Stimulated activated CD4-positive, alpha-beta T cell treated with anti-CD3 and anti-CD28 coated beads, Interleukin-1b, Interleukin-23, amount 100 ng/mL, for 48 hours (primary cell): Measurements from ENCODE around the gene ATP5F1D.

Experiments used
- DNase-seq: peaks from one replicate; pipeline ENCODE4 v3.0.0-alpha.2; 2020

ATP5F1D gene

DNA sequence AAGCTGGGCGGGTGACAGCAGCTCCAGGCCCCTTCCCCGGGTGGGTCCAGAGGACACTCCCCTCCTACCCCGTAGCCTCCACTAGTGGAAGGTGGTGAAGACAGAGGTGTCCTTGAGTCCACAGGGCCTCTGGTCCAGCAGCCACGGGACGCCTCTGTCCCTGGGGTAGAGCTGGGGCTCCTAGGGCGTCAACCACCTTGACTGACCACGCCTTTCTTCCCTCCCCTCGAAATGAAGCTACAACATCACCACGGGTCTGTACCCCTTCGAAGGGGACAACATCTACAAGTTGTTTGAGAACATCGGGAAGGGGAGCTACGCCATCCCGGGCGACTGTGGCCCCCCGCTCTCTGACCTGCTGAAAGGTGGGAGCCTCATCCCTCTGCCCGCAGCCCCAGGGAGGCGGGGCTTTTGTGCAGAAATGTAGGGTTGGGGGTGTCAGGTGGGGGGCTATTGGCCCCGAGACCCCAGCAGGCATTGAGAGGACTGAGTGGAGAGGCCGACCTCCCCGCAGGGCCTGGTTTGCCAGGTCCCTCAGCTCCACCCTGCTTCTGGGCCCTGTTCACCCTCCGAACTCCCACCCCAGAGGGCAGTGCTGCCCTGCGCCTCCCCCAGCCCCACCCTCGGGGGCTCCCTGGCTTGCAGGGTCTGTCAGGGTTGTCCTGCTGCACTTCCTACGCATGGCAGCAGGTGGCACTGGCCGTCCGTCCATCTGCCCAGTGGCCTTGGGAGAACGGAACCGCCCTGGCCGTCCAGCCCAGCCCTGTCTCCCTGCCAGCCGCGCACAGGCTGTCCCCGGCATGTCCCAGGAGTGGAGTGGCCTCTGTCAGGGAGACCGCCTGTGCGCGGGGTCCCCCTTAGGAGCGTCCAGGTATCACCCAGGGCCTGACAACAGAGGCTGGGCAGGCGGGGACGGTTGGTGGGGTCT is 20.3 kb upstream of the ATP5F1D start:
- no peak for DNase-seq

DNA sequence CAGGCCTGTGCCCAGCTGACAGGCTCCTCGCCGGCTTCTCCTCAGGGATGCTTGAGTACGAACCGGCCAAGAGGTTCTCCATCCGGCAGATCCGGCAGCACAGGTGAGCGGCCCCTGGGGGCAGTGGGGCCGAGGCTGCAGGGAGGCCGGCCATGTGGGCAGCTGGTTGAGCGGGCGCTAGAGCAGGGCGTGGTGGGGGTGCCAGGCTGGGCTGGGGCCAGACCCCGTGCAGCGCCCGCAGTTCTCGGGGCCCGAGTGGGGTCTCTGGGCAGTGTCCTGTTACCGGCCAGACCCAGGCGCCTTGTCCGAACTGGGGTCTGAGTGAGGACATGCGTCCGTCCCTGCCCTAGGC is 19.7 kb upstream of the ATP5F1D start:
- no peak for DNase-seq

DNA sequence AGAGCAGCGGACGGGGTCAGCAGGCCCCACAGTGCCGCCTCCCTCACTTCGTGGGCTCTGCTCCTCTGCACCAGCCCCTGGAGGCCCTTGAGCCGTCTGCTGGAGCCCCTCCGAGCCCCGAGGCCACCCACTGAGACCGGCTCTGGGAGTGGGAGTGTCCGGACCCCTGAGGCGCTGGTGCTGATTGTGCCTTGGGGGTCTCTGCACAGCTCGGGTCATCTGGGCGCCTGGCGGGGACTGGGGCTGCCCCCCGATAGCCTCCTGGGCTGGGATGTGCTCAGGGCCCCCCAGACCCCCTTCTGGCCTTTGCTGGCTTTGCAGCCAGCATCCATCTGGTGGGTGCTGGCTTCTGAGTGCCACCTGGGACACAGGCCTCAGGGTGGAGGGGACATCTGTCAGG is 19.2 kb upstream of the ATP5F1D start:
- DNase-seq: no peak

DNA sequence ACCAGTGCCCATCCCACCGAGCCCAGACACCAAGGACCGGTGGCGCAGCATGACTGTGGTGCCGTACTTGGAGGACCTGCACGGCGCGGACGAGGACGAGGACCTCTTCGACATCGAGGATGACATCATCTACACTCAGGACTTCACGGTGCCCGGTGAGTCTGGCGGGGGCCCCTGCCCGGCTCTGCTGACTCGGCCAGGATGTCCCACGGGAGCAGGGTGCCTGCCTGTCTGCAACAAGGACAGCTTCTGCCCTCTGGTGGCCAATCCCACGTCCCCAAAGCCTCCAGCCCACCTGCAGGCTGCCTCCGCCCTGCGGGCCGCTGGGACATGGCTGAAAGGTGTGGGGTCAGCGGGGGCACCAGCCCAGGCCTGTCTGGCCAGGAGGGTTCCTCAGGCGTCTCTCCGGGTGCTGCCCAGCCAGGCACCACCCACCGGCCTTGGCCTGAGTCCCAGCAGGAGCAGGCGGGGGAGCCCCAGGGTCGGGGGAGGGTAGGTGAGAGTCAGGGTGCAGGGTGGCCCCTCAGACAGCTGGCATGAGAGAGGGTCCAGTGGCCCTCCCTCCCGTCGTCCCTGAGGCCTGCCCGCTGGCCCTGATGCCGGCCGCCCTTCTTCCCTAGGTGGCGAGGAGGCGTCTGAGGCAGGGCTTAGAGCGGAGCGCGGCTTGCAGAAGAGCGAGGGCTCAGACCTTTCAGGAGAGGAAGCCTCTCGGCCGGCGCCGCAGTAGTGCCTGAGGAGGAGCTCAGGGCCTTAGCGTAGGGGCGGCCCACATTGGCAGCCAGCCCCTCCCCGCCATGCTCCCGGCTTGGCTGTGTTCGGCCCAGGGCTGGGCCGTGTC is 18.3 kb upstream of the ATP5F1D start:
- peak; percentile 29 for DNase-seq

DNA sequence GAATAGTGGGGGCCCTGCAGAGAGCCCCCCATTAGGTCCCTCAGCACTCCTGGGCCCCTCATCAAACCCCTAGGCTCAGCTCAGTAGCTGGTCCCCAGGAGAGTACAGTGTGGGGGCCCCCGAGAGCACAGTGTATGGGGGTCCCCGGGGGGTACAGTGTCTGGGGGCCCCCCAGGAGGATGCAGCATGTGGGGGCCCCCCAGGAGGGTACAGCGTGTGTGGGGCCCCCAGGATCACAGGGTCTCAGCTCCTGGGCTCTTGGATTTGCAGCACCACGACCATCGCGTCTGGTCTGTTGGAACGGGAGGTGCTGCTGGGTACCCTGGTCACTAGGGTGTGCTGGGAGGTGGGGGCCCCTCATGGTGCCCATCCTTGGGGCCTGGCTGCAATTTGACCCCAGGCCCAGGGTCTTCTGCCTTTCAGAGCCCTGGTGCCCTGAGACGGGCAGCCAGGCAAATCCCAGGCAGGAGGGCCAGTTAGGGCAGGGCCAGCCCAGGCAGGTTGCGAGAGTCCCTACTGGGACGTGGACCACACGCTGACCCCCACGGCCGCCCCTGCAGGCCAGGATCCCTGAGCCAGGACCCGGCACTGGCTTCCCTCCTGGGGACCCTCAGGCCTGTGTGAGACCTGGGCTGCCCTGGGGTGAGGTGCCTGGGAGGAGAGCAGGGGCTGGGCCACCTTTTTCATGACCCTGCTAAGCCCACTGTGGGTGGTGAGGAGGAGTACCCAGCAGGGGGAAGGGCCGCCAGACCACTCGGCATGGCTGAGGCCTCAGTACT is 17.3 kb upstream of the ATP5F1D start:
- DNase-seq: no peak

DNA sequence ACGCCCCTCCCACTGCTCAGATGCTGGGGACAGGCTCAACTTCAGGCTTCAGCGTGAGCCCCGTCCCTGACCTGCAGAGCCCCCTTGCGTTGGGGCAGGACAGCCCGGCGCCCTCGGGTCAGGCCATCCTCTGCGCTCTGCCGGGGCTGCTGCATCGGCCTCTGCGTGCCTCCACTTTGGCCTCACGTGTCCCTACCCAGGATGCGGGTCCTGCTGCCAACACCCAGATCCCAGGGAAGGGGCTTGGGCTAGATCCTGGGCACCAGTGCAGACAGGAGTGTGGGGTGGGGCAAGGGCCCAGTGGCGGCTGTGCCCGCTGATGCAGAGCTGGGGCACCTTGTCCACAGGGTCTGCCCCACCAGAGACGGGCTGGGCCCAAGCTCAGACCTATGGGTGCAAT is 16.7 kb upstream of the ATP5F1D start:
- no peak for DNase-seq

DNA sequence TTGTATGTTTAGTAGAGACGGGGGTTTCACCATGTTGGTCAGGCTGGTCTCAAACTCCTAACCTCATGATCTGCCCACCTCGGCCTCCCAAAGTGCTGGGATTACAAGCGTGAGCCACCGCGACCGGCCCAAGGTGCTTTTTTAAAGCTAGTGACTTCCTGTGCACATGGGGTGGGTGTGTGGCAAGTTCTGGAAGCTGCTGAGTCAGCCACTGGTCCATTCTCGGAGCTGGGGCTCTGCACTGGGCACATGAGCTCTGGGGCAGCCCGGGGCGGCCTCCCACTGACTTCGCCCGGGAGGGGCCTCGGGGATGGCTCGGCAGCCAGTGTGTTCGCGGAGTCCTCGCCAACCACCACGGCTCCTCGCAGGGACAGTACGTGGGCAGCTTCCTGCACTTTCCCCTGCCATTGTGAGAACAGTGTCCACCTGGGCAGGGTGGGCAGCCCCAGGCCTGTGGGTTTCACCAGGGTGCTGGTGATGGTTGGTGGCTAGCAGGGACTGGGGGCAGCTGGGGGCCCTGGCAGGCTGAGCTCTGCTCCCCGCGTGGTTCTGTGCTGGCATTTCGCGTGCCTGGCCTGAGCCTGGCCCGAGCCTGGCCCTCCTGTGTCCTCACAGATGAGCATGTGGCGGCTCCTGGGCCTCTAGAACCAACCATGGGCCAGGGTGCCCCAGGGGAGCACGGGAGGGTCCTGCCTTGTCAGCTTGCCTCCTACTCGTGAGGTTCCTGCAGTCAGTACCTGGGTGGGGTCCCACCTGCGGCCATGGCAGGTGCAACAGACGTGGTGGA is 15.9 kb upstream of the ATP5F1D start:
- DNase-seq: no peak

DNA sequence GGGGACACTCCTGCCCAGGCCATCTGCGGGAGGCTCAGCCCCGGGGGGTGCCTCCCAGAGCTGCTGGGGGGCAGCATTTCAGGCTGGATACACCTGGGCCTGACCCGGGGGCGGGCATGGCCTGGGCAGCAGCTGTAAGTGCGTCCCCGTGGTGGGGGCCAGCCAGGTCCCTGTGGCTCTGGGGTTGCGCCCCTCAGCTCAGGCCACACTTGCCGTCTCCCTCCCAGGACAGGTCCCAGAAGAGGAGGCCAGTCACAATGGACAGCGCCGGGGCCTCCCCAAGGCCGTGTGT is 15.4 kb upstream of the ATP5F1D start:
- no peak for DNase-seq

DNA sequence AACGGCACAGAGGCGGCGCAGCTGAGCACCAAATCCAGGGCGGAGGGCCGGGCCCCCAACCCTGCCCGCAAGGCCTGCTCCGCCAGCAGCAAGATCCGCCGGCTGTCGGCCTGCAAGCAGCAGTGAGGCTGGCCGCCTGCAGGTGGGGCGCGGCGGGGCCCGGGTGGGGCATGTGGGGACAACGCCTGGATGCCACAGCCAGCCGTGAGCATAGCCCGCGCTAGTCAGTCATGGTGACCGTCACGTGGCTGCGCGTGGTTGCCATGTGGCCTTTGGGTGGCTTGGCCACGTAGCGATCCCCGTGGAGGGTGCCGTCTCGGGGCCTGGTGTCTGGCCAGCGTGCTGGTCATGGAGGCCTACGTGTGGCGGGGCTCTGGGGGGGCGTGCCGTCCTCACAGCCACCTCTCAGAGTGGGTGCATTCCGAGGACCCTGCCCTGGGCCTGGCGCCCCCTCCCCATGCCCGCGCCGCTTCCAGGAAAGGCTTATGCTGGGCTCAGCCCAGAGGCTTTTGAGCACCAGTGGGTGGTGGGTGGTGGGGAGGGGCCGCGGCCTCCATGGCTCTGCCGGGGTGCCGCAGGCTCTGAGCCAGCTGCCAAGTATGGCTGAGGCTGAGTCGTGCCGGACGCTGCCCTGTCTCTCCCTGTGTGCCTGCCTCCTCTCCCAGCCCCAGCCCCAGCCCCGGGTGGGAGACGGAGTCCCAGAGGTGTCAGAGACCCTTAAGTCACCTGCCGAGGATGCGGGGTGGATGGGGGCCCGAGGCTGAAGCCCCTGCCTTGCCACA is 14.8 kb upstream of the ATP5F1D start:
- no peak for DNase-seq

DNA sequence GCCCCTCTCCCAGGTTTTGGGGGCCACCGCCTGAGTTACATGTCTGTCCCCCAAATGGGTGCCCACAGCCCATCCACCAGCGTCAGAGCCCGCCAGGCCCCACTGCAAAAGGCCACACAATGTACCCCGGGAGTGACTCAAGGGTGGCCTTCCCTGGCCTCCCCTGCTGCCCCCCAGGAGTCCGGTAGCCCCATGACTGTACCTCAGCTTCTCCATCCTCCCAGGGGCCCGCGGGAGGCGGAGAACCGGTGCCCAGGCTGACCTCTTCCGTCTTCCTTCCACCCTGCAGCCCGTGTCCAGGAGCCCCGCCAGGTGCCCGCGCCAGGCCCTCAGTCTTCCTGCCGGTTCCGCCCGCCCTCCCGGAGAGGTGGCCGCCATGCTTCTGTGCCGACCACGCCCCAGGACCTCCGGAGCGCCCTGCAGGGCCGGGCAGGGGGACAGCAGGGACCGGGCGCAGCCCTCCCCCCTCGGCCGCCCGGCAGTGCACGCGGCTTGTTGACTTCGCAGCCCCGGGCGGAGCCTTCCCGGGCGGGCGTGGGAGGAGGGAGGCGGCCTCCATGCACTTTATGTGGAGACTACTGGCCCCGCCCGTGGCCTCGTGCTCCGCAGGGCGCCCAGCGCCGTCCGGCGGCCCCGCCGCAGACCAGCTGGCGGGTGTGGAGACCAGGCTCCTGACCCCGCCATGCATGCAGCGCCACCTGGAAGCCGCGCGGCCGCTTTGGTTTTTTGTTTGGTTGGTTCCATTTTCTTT is 14.1 kb upstream of the ATP5F1D start:
- no peak for DNase-seq

DNA sequence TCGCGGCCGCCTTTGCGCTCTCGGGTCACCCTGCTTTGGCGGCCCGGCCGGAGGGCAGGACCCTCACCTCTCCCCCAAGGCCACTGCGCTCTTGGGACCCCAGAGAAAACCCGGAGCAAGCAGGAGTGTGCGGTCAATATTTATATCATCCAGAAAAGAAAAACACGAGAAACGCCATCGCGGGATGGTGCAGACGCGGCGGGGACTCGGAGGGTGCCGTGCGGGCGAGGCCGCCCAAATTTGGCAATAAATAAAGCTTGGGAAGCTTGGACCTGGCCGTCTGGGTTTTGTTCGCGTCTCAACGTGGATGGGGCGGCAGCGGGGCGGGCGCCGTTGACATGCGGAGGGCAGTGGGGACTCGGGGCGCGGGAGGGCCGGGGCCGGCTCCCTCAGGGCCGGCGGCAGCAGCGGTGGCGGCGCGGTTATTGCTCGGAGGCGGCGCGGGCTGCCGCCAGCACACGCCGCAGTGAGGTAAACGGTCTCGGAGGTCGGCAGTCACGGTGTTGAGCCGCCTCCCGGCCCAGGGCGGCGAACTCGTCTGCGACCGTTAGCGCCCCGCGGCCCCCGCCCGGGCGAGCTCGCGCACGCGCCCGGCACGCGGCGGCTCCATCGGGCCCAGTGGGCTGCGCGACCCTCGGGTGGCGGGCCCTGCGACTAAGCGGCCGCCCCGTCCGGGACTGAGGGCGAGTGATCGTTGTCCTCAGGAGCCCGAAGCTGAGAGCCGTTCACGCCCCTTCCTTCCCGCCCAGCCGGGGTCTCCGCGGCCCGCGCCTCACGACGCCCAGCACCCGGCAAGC is 13.2 kb upstream of the ATP5F1D start:
- DNase-seq: no peak

DNA sequence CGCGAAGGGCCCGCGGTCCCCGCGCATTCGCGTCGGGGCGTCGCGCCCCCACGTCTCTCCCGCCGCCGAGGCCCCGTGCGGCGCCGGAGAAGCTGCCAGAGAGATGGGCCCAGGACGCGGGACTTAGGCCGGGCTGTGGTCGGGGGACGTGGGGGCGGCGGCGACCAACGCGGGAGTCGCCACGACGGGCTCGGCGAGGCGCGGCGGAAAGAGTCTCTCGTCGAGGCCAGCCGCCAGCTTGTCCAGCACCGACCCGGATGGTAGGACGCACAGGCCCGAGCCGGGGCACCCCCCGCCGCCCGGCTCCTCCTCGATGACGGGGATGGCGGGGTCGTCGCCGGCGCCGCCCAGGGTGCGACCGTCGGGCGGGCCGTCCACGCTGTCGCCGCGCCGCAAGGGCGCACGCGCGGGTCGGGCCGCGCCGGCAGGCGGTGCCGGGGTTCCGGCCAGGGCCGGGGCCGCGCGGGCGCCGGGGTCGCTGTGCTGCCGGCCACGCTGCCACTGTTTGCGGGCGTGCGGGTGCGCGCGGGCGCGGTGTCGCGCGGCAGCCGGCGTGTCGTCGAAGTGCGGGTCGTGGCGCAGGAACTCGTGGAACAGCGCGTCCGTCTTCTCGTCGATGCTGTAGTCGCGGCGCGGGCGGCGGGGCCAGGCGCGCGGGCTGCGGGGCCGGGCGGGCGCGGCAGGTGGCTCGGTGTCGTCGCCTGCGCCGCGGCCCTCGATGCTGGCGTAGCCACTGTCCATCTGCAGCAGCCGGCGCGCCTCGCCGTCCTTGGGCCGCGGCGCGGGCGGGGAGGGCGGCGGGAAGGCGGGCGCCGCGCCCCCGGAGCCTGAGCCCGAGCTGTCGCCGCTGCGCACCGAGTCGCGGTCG is 12.3 kb upstream of the ATP5F1D start:
- DNase-seq: no peak

DNA sequence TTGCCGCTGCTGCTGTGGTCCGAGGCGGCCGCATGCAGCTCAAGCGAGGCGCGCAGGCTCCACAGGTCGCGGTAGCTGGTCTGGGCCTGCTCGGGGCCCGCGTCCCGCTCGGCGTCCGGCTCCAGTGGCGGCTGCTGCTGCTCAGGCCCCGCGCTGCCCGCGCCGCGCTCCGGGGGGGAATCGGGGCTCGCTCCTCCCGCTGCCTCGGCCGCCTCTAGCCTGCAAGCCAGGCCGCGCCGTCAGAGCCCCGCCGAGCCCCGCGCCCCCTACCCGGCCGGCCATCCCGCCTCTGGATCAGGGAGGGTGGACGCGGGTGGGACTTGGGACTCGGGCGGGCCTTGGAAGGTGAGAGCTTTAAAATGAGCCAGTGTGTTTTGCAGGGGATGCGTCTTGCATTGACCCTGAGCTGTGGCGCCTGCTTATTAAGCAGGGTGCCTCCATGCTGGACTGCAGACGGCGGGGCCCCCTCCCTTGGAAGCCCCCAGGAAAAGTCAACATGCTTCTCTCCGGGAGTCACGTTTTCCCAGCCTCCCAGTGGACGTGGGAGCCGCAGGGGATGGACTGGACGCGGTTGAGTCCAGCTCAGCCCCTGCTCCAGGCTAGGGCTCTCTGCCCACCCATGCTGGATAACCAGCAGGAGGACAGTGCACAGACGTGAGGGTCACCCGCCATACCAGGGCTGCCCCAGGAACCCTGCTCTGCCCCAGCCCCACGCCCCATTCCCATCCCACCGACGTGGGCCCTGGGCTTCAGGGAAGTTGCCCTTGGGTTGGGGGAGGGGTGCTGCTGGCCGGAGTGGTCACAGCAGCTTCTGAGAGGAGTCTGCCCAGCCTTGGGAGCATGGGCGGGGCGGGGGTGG is 11.4 kb upstream of the ATP5F1D start:
- no peak for DNase-seq

DNA sequence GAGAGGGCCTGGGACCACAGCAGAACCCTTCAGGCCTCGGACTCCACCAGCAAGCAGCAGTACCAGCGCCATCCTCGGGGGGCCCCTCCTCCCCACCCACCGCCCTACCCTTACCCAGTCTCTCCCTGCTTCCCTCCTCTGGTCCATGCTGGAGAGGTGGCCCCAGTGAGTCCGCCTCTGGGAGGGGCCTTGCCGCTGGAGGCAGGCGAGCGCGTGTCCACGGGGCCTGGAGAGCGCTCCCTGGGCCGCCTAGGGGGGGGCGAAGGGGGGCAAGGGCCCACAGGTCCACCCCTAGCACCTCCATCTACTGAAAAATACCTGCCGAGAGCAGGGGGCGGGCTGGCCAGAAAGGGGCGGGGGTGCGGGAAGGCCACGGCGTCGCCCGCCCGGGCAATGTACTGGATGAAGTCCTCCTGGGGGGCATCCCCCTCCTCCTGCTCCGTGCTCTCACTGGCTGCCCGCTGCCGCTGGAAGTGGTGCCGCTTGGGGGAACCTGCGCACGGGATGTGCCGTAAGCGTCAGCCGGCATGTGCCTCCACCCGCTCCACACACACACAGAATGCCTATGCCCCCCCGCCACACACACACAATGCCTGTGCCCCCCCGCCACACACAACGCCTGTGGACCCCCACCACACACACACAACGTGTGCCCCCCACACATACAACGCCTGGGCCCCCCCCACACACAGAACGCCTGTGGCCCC is 10.6 kb upstream of the ATP5F1D start:
- DNase-seq: no peak

DNA sequence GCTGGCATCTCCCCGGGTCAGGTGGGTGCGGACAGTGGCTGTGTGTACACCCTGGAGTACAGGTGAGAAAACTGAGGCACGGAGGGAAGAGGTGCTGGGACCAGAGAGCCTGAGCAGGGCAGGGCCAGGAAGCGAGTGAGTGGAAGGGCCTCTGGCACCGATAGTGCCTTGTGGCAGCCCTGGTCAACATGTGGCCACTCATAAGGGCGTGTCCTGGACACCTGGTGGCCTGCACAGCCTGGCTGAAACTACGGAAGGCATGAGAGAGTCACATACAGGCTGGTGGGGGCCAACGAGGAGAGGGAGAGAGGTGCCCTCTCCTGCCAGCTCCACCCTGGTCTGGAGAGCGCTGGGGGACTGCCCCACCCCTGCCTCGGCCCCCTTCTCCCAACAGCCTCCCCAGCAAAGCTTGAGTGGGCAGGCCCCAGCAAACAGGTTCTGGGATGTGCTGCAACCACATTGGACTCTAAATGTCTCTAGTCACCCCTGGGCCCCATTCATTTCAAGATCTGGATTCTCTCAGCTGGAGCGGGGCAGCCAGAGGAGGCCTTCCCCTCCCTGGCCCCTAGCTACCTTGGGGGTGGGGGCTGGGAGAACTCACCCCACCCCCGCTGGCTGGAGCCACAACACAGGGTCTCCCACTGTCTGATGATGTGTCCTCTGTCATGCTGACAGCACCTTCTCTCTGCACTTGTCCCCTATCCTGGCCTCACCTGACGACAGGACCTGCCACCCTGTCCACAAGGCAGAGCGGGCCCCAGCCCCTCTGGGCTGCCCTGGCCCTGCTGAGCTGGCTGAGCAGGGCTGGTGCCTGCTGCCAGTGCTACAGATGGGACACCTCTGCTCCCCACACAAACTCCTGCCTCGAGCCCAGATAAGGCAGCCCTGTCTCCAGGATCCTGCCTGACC is 9.6 kb upstream of the ATP5F1D start:
- DNase-seq: no peak

DNA sequence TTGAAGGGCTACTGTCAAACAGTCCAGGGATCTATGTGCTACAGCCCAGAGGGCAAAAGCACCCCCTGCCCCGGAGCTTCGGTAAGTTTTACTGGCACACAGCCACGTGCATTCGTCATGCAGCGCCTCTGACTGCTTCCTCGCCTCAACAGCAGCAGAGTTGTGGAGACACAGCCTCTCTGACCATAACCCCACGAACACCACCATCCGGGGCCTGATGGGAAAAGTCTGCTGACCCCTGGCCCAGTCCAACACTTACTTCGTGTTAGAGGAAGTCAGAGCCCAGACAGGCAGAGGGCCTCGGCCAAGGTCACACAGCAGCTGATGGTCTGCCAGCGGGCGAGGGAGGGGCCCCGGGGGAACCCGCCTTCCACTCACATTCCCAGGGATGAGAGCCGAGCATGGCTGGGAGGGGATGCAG is 8.9 kb upstream of the ATP5F1D start:
- DNase-seq: no peak
